Measurements from ENCODE around the gene RNF215. TPM values are rescaled to one million over a fixed set of nuclear protein-coding genes. Genes with fewer than 3 reads are reported as not detected.

Gene RNF215
- polyA plus RNA-seq, 1 donor: 17.0 TPM

DNA sequence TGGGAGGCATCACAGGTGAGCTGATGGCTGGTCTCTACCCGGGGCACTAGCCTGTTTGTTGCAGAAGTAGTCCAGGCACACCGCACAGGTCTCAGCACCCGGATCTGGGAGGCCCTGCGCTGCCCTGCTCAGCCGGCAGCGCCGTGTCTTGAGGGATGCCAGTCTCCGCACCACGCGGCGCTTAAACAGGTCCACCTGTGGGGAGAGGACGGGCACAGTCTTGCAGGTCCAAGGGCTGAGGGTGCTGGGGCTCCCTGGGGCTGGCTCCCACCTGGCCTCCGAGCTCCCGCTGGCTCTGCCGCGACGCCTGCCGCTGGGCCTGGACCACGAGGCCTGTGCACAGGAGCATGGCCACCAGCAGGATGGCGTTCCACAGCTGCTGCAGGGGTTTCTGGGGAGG is 7.2 kb downstream of the RNF215 start:
- no CpG with 5 or more reads among the region's 20 CpGs for WGBS (ENCODE audit: insufficient coverage, low lambda C conversion rate)
- Histone ChIP-seq H3K36me3 (ENCODE audit: control insufficient read depth, insufficient read depth, low read length) (peaks cover 25% of the 10 kb centered on the region), H3K27ac (ENCODE audit: low read length) (no peak overlapping the region), H3K4me3 (ENCODE audit: low read length) (no peak overlapping the region), H3K27me3 (ENCODE audit: control insufficient read depth, insufficient read depth, low read length) (no peaks in the 10 kb centered on the region), H3K9me3 (ENCODE audit: control insufficient read depth, low read depth, low read length) (no peaks in the 10 kb centered on the region), H3K4me1 (ENCODE audit: control insufficient read depth, insufficient read depth, low read length) (no peaks in the 10 kb centered on the region)
- no peak for DNase-seq

DNA sequence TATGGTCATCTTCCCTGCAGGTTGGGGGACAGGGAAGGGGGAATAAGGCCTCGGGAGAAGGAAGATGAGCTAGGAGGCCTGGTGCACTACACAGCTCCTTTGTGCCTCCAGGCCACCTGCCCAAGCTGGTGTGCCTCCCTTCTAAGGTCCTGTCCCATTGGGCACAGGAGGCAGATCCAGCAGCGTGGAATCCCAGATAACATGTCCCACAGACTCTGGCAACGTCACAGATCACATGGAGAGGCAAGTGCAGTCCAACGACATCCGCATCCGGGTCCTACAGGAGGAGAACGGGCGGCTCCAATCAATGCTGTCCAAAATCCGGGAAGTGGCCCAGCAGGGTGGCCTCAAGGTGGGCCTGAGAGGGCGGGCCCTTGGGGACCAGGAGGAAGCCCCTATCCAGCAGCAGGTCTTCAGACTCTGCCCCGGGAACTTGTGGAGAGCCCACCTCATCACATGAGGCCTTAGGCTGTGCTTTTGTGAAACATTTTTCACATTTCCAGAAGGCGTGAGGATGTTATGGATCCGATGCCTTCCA is 11.8 kb downstream of the RNF215 start:
- H3K4me1 ChIP-seq (ENCODE audit: control insufficient read depth, insufficient read depth, low read length): no peaks in the 10 kb centered on the region
- no peaks in the 10 kb centered on the region for H3K9me3 ChIP-seq (ENCODE audit: control insufficient read depth, low read depth, low read length)
- H3K27ac ChIP-seq (ENCODE audit: low read length): no peak overlapping the region
- H3K27me3 ChIP-seq (ENCODE audit: control insufficient read depth, insufficient read depth, low read length): no peaks in the 10 kb centered on the region
- no CpG with 5 or more reads among the region's 13 CpGs for WGBS (ENCODE audit: insufficient coverage, low lambda C conversion rate)
- H3K4me3 ChIP-seq (ENCODE audit: low read length): no peak overlapping the region
- no peak for DNase-seq
- H3K36me3 ChIP-seq (ENCODE audit: control insufficient read depth, insufficient read depth, low read length): peaks cover 8% of the 10 kb centered on the region

DNA sequence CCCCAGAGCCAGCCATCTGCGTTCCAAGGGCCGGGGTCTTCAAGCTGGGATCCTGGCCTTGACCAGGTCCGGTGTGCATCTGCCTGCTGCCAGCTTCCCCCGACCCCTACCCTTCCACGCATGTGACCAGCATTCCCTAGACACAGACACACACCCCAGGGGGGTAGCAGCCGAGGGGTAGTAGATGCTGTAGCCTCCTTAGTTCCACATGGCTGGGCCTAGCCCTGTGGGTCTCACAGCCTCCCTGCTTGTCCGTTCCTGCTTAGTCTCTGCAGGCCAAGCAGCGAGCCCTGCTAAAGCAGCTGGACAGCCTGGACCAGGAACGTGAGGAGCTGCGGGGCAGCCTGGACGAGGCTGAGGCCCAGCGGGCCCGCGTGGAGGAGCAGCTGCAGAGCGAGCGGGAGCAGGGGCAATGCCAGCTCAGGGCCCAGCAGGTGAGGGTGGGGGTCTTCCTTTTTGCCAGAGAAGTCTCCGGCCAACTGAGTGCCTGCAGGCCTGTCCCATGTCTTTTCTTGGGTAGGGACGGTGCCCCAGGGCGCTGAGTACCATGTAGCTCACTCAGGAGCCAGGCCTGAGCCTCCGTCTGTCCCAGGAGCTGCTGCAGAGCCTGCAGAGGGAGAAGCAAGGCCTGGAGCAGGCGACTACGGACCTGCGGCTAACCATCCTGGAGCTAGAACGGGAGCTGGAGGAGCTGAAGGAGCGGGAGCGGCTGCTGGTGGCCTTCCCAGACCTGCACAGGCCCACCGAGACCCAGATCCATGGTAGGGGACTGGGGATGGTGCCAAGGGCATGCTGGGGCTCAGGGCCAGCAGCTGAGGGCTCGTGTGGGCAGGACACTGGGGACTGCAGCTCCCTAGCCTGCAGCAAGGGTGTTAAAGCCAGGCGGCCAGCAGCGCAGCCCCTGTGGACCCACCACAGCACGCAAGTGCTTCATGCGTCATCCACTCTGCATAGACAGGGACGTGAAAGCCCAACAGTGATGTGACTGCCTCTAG is 13.6 kb downstream of the RNF215 start:
- no peaks in the 10 kb centered on the region for H3K9me3 ChIP-seq (ENCODE audit: control insufficient read depth, low read depth, low read length)
- H3K27ac ChIP-seq (ENCODE audit: low read length): no peak overlapping the region
- no CpG with 5 or more reads among the region's 33 CpGs for WGBS (ENCODE audit: insufficient coverage, low lambda C conversion rate)
- H3K27me3 ChIP-seq (ENCODE audit: control insufficient read depth, insufficient read depth, low read length): no peaks in the 10 kb centered on the region
- H3K4me3 ChIP-seq (ENCODE audit: low read length): no peak overlapping the region
- DNase-seq: no peak
- peaks cover 2% of the 10 kb centered on the region for H3K36me3 ChIP-seq (ENCODE audit: control insufficient read depth, insufficient read depth, low read length)
- H3K4me1 ChIP-seq (ENCODE audit: control insufficient read depth, insufficient read depth, low read length): no peaks in the 10 kb centered on the region

DNA sequence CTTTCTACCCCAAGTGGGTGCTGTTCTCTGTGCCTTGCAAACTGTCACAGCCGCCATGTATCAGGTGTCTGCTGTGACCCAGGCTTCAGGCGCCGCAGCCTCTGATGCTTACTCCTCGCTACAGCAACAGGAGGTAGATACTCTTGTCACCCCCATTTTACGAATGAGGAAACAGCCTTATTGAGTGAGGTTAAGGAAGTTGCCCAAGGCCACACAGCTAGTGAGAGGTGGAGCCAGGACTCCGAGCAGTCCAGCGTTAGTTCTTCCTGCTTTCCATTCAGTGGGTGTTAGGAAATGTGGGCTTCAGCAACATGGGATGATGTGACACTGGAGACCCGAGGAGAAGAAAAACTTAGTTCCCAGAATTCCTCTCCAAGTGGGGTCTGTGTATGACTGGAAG is 14.3 kb downstream of the RNF215 start:
- Histone ChIP-seq H3K9me3 (ENCODE audit: control insufficient read depth, low read depth, low read length) (no peaks in the 10 kb centered on the region), H3K36me3 (ENCODE audit: control insufficient read depth, insufficient read depth, low read length) (peaks cover 2% of the 10 kb centered on the region), H3K27me3 (ENCODE audit: control insufficient read depth, insufficient read depth, low read length) (no peaks in the 10 kb centered on the region), H3K27ac (ENCODE audit: low read length) (no peak overlapping the region), H3K4me1 (ENCODE audit: control insufficient read depth, insufficient read depth, low read length) (no peaks in the 10 kb centered on the region), H3K4me3 (ENCODE audit: low read length) (no peak overlapping the region)
- no peak for DNase-seq
- no CpG with 5 or more reads among the region's 8 CpGs for whole genome bisulfite sequencing (ENCODE audit: insufficient coverage, low lambda C conversion rate)

DNA sequence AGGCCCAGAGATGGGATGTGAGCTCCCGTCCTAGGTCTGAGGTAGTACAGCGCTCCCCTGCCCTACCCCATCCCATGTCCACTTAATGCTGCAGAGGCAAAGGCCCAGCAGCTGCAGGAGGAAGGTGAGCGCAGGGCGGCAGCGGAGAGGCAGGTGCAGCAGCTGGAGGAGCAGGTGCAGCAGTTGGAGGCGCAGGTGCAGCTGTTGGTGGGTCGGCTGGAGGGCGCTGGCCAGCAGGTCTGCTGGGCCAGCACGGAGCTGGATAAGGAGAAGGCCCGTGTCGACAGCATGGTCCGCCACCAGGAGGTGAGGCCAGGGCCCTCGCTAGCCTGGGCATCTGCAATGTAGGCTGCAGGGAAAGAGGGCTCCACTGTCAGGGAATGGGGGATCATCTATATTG is 15.2 kb downstream of the RNF215 start:
- Histone ChIP-seq H3K4me3 (ENCODE audit: low read length) (no peak overlapping the region), H3K36me3 (ENCODE audit: control insufficient read depth, insufficient read depth, low read length) (no peaks in the 10 kb centered on the region), H3K27me3 (ENCODE audit: control insufficient read depth, insufficient read depth, low read length) (no peaks in the 10 kb centered on the region), H3K4me1 (ENCODE audit: control insufficient read depth, insufficient read depth, low read length) (no peaks in the 10 kb centered on the region), H3K27ac (ENCODE audit: low read length) (no peak overlapping the region), H3K9me3 (ENCODE audit: control insufficient read depth, low read depth, low read length) (no peaks in the 10 kb centered on the region)
- WGBS (ENCODE audit: insufficient coverage, low lambda C conversion rate): no CpG with 5 or more reads among the region's 13 CpGs
- no peak for DNase-seq

DNA sequence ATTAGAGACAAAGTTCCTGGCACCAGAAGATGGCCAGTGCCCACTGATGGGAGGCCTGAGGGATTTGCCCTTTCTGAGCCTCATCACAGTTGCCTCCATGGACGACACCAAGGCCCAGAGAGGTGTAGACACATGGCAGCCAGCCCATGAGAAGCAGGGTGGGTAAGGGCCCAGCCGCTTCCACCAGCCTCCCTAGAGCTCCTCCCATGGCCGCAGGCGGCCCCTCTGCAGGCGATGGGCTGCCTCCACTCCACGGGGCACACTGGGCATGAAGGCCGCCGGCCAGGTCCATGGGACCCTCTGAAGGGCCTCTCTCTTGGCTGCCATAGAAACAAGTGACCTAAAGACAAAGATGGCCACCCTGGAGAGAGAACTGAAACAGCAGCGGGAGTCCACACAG is 15.9 kb downstream of the RNF215 start:
- H3K4me3 ChIP-seq (ENCODE audit: low read length): no peak overlapping the region
- H3K4me1 ChIP-seq (ENCODE audit: control insufficient read depth, insufficient read depth, low read length): no peaks in the 10 kb centered on the region
- WGBS (ENCODE audit: insufficient coverage, low lambda C conversion rate): no CpG with 5 or more reads among the region's 9 CpGs
- no peaks in the 10 kb centered on the region for H3K27me3 ChIP-seq (ENCODE audit: control insufficient read depth, insufficient read depth, low read length)
- no peak for DNase-seq
- H3K9me3 ChIP-seq (ENCODE audit: control insufficient read depth, low read depth, low read length): no peaks in the 10 kb centered on the region
- H3K27ac ChIP-seq (ENCODE audit: low read length): no peak overlapping the region
- no peaks in the 10 kb centered on the region for H3K36me3 ChIP-seq (ENCODE audit: control insufficient read depth, insufficient read depth, low read length)

DNA sequence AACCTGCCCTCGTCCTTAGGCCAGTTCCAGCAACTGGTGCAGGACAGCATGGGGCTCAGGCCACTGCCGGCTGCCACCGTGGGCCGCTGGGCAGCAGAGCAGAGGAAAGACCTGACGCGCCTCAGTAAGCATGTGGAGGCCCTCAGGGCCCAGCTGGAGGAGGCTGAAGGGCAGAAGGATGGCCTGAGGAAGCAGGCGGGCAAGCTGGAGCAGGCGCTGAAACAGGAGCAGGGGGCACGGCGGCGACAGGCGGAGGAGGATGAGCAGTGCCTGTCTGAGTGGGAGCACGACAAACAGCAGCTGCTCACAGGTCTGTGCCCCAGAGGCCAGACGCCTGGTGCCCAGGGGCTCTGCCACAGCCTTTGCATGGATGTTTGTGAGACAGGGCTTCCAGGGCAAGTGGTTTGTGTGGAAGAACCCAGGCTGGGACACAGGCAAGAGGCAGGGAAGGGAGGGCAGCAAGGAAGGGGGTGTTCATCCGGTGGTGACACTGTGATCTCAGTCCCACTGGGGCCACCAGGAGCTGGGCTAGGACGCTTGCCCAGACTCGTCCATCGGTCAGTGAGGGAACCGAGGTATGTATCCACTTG is 16.5 kb downstream of the RNF215 start:
- Histone ChIP-seq H3K27ac (ENCODE audit: low read length) (no peak overlapping the region), H3K27me3 (ENCODE audit: control insufficient read depth, insufficient read depth, low read length) (no peaks in the 10 kb centered on the region), H3K4me3 (ENCODE audit: low read length) (no peak overlapping the region), H3K36me3 (ENCODE audit: control insufficient read depth, insufficient read depth, low read length) (peaks cover under 1% of the 10 kb centered on the region), H3K9me3 (ENCODE audit: control insufficient read depth, low read depth, low read length) (no peaks in the 10 kb centered on the region), H3K4me1 (ENCODE audit: control insufficient read depth, insufficient read depth, low read length) (no peaks in the 10 kb centered on the region)
- no CpG with 5 or more reads among the region's 19 CpGs for WGBS (ENCODE audit: insufficient coverage, low lambda C conversion rate)
- no peak for DNase-seq

DNA sequence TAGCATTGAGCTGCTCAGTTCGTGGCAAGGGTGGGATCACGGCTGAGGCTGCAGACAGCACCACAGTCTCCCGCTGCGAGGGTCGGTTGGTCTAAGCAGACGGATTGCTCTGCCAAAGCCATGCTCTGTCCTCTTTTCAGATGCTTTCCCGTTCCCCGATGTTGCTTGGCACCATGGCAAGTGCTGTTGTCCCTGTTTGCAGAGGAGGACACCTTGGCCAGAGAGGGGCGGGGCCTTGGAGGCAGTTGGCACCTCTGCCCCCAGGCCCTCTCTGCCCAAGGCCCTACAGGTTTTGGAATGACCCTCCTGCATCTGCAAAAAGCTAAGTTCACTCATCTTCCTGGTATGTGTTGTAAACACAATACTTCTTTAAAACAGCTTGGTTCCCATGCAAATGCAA is 18.8 kb downstream of the RNF215 start:
- peaks cover 2% of the 10 kb centered on the region for H3K36me3 ChIP-seq (ENCODE audit: control insufficient read depth, insufficient read depth, low read length)

DNA sequence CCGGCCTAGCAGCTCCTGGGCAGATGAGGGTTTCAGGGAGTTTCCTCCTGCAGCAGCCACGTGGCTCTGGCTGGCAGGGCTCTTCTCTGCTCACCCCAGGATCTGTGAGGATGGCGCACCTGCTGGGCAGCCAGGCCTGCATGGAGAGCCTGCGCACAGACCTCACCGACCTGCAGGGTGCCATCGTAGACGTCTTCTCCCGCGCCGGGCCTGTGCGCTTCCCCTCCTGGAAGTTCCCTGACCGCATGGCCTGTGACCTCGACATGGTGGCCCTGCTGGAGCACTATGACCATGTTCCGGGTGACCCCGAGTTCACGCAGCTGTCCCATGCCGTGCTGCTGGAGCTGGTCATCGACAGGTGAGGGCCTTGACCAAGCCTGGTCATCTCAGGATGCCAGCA is 21.3 kb downstream of the RNF215 start:
- no CpG with 5 or more reads among the region's 18 CpGs for WGBS (ENCODE audit: insufficient coverage, low lambda C conversion rate)
- DNase-seq: no peak
- H3K27ac ChIP-seq (ENCODE audit: low read length): no peak overlapping the region
- H3K27me3 ChIP-seq (ENCODE audit: control insufficient read depth, insufficient read depth, low read length): no peaks in the 10 kb centered on the region
- H3K4me3 ChIP-seq (ENCODE audit: low read length): no peak overlapping the region
- H3K36me3 ChIP-seq (ENCODE audit: control insufficient read depth, insufficient read depth, low read length): peaks cover 2% of the 10 kb centered on the region
- H3K9me3 ChIP-seq (ENCODE audit: control insufficient read depth, low read depth, low read length): no peaks in the 10 kb centered on the region
- H3K4me1 ChIP-seq (ENCODE audit: control insufficient read depth, insufficient read depth, low read length): no peaks in the 10 kb centered on the region

More for the DNA sequence above, 18.8 kb downstream of the RNF215 start:
- H3K27me3 ChIP-seq (ENCODE audit: control insufficient read depth, insufficient read depth, low read length): no peaks in the 10 kb centered on the region
- WGBS (ENCODE audit: insufficient coverage, low lambda C conversion rate): no CpG with 5 or more reads among the region's 9 CpGs
- no peak overlapping the region for H3K27ac ChIP-seq (ENCODE audit: low read length)
- no peaks in the 10 kb centered on the region for H3K4me1 ChIP-seq (ENCODE audit: control insufficient read depth, insufficient read depth, low read length)
- no peak overlapping the region for H3K4me3 ChIP-seq (ENCODE audit: low read length)
- H3K9me3 ChIP-seq (ENCODE audit: control insufficient read depth, low read depth, low read length): no peaks in the 10 kb centered on the region
- no peak for DNase-seq

DNA sequence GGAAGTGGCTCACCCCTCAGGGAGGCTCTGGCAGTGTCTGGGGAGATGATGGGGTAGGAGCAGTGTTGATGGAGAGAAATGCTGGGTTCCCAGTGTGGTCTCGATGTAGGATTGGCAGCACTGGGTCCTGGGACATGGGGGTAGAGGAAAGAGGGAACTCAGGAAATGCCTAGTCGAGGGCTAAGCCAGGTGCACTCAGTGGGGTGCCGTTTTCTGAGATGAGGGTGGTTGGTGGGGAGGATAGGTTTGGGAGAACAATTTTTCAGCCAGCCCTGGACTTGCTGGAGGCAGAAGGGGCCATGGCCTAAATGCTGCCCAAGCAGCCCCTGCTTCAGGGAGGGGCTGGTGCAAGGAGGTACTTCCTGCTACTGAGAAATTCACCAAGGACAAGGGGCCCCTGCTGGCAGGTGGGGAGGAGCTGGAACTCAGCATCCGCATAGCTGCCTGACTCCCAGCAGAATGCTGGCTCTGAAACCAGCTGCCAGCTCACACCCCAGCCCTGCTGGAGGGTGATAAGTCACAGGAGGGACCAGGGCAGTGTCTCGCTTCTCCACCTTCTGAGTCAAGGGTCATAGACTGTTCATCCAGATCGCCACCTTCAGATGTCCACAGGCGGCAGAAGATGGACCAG is 24.4 kb downstream of the RNF215 start:
- Histone ChIP-seq H3K9me3 (ENCODE audit: control insufficient read depth, low read depth, low read length) (no peaks in the 10 kb centered on the region), H3K4me3 (ENCODE audit: low read length) (no peak overlapping the region), H3K36me3 (ENCODE audit: control insufficient read depth, insufficient read depth, low read length) (peaks cover 2% of the 10 kb centered on the region), H3K27me3 (ENCODE audit: control insufficient read depth, insufficient read depth, low read length) (no peaks in the 10 kb centered on the region), H3K27ac (ENCODE audit: low read length) (no peak overlapping the region), H3K4me1 (ENCODE audit: control insufficient read depth, insufficient read depth, low read length) (peaks cover 11% of the 10 kb centered on the region)
- no CpG with 5 or more reads among the region's 7 CpGs for WGBS (ENCODE audit: insufficient coverage, low lambda C conversion rate)
- peak in 1 of 2 donors; percentile 32 for DNase-seq

Data from large intestine (tissue), 3 donors.